Type B pancreatic cell (in vitro differentiated cells): ENCODE measurements around the gene PCBD1. TPM values are rescaled to one million over a fixed set of nuclear protein-coding genes. Genes with fewer than 3 reads are reported as not detected.
A peak's percentile ranks its signal among the peaks of the same experiment; 100 is the strongest.

Experiments
- DNase-seq: peaks from one replicate; pipeline ENCODE4 v3.0.0; 2021; ENCODE audit warnings: mixed read lengths; ENCODE audit not compliant: unreplicated experiment; ENCODE audit errors: extremely low spot score
- H3K27ac Mint-ChIP-seq: 2 replicates; pipeline ENCODE4 v1.8.0; 2021; ENCODE audit warnings: mild to moderate bottlenecking, mixed read lengths
- H3K27me3 Mint-ChIP-seq: 2 replicates; pipeline ENCODE4 v1.8.0; 2021; ENCODE audit warnings: mixed read lengths
- H3K36me3 Mint-ChIP-seq: 2 replicates; pipeline ENCODE4 v1.8.0; 2021; ENCODE audit warnings: mixed read lengths
- H3K4me1 Mint-ChIP-seq: one replicate; pipeline ENCODE4 v1.8.0; 2021; ENCODE audit warnings: mixed read lengths; ENCODE audit not compliant: unreplicated experiment
- H3K4me3 Mint-ChIP-seq: 2 replicates; pipeline ENCODE4 v1.8.0; 2021; ENCODE audit warnings: mild to moderate bottlenecking, mixed read lengths
- H3K9me3 Mint-ChIP-seq: 2 replicates; pipeline ENCODE4 v1.8.0; 2021; ENCODE audit warnings: mixed read lengths
- CTCF ChIP-seq: fragments of 200-600 bp; sonication (generic); conservative IDR thresholded peaks from 2 replicates; pipeline ENCODE4 v1.5.0; 2021; ENCODE audit warnings: antibody characterized with exemption, mild to moderate bottlenecking
- long read RNA-seq: library from polyadenylated mRNA; unstranded; transcript quantifications from one replicate; pipeline ENCODE4 v2.0.0, GENCODE V29; 2020
- total RNA-seq: library from RNA; stranded (reverse); gene quantifications from 2 replicates; pipeline ENCODE4 v1.2.1, GENCODE V29; 2021; ENCODE audit warnings: low replicate concordance

Gene PCBD1
- 84.1 and 102 TPM in 2 replicates for total RNA-seq
- long read RNA-seq, transcript PCBD1-201 (4 exons, 1,006 nt): major isoform, 42 of 49 reads
- long read RNA-seq, partial matches to known transcripts: 7 of 49 reads
- long read RNA-seq, other reads (novel, unspliced or antisense): 0 of 49 reads

GRCh38 chr10:70887804-70888800 is at the start of gene PCBD1:
PCBD1 (minus strand) TSS chr10:70888565; CDS start chr10:70888533, 32 bp downstream.
- Mint-ChIP-seq H3K36me3 (peaks cover 19% of the 10 kb centered on the region), H3K9me3 (no peaks in the 10 kb centered on the region), H3K4me1 (peaks cover 28% of the 10 kb centered on the region), H3K4me3 (peak within 1 kb of the TSS; percentile 85), H3K27me3 (no peaks in the 10 kb centered on the region), H3K27ac (no peak within 1 kb of the TSS)
- no peak for TF ChIP-seq CTCF
- no peak for DNase-seq

DNA sequence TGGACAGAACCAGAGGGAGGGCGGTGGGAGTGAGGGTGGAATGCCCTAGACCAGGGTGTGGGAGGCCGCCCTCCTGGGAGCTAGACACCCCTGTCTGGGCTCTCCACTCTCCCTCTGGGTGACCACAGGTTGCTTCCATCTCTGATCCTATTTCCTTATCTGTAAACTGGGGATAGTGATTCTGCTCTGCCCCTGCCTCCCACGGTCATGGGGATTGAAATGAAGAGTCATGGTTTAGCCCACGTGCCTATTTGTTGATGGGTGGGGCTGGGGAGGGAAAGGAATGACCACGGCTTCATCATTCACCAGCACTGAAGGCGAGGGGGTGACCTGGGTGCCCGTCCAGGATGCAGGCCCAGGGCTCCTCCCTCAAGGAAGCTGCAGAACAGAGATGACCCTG is 49.3 kb upstream of the PCBD1 start:
- peaks cover 24% of the 10 kb centered on the region for H3K4me1 Mint-ChIP-seq
- H3K9me3 Mint-ChIP-seq: no peaks in the 10 kb centered on the region
- no peak overlapping the region for H3K27ac Mint-ChIP-seq

GRCh38 chr10:70936111-70936510 is 47.7 kb upstream of the PCBD1 start:
- H3K27ac Mint-ChIP-seq: no peak overlapping the region

More for the DNA sequence above, 49.3 kb upstream of the PCBD1 start:
- H3K4me3 Mint-ChIP-seq: no peak overlapping the region
- H3K27me3 Mint-ChIP-seq: peaks cover 14% of the 10 kb centered on the region
- no peak for TF ChIP-seq CTCF
- DNase-seq: no peak
- no peaks in the 10 kb centered on the region for H3K36me3 Mint-ChIP-seq

DNA sequence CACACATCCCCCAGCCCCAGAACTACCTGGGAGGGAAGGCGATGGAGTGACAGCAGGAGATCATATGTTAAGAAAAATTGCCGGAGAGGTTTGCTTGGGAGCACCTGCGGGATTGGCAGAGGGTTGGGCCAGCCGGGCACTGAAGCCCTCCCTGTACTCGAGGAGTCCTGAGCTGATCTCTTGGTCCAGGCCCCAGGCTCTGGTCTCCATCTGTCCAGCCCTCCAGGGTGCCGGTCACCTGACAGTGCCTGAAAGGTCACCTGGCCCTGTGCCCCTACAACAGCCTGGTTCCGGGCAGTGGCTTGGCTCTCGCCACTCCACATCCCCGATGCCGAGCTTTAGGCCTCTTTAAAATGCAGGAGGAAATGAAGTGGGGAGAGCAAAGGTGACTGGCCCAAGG is 47.3 kb upstream of the PCBD1 start:
- Mint-ChIP-seq H3K27me3 (peaks cover 18% of the 10 kb centered on the region), H3K36me3 (no peaks in the 10 kb centered on the region), H3K4me1 (peaks cover 18% of the 10 kb centered on the region), H3K9me3 (no peaks in the 10 kb centered on the region), H3K4me3 (no peak overlapping the region), H3K27ac (no peak overlapping the region)
- no peak for TF ChIP-seq CTCF
- DNase-seq: no peak

More at GRCh38 chr10:70936111-70936510, 47.7 kb upstream of the PCBD1 start:
- no peak for TF ChIP-seq CTCF
- H3K4me1 Mint-ChIP-seq: peaks cover 19% of the 10 kb centered on the region
- DNase-seq: no peak
- no peak overlapping the region for H3K4me3 Mint-ChIP-seq
- H3K27me3 Mint-ChIP-seq: peaks cover 17% of the 10 kb centered on the region
- H3K9me3 Mint-ChIP-seq: no peaks in the 10 kb centered on the region
- no peaks in the 10 kb centered on the region for H3K36me3 Mint-ChIP-seq

GRCh38 chr10:70935125-70935625 is 46.8 kb upstream of the PCBD1 start:
- Mint-ChIP-seq H3K27me3 (peaks cover 22% of the 10 kb centered on the region), H3K4me3 (no peak overlapping the region), H3K27ac (no peak overlapping the region), H3K9me3 (no peaks in the 10 kb centered on the region), H3K36me3 (no peaks in the 10 kb centered on the region), H3K4me1 (peaks cover 15% of the 10 kb centered on the region)
- TF ChIP-seq CTCF: no peak
- no peak for DNase-seq
